HuH-7 (cell line): ENCODE measurements around the gene SURF6.
"Not testable (repeated sequence)": the region's sequence is repeated elsewhere in the genome, so short reads cannot be mapped to it uniquely, and the experiment has no call there.

Experiments used
- DNase-seq: peaks from one replicate; pipeline ENCODE4 v3.0.0; 2011; ENCODE audit warnings: low spot score

The SURF6 gene

GRCh38 chr9:133327834-133328484 is 8.0 kb downstream of the SURF6 start:
- no peak for DNase-seq

- DNase-seq, result not testable (repeated sequence)
Observed at GRCh38 chr9:133327021-133327420, 9.0 kb downstream of the SURF6 start.

GRCh38 chr9:133323991-133324703 is 11.8 kb downstream of the SURF6 start:
- no peak for DNase-seq

- DNase-seq, result no peak
Observed at GRCh38 chr9:133323211-133323610, 12.8 kb downstream of the SURF6 start.

GRCh38 chr9:133322701-133323100 is 13.3 kb downstream of the SURF6 start:
- DNase-seq, result no peak

- DNase-seq, result no peak
Observed at GRCh38 chr9:133321411-133321935, 14.5 kb downstream of the SURF6 start.

GRCh38 chr9:133320421-133320881 is 15.5 kb downstream of the SURF6 start:
- no peak for DNase-seq

GRCh38 chr9:133317551-133317950 is 18.4 kb downstream of the SURF6 start:
- DNase-seq, result not testable (repeated sequence)

GRCh38 chr9:133315997-133316396 is 20.0 kb downstream of the SURF6 start:
- no peak for DNase-seq

- no peak for DNase-seq
Observed at GRCh38 chr9:133309608-133310007, 26.4 kb downstream of the SURF6 start.

- no peak for DNase-seq
Observed at GRCh38 chr9:133307301-133307700, 28.7 kb downstream of the SURF6 start.

- no peak for DNase-seq
Observed at GRCh38 chr9:133306242-133307204, 29.5 kb downstream of the SURF6 start.

- DNase-seq, result no peak
Observed at GRCh38 chr9:133305731-133306130, 30.3 kb downstream of the SURF6 start.

GRCh38 chr9:133304477-133305377 is 31.3 kb downstream of the SURF6 start:
- DNase-seq, result no peak

GRCh38 chr9:133304158-133304470 is 31.9 kb downstream of the SURF6 start:
- no peak for DNase-seq

GRCh38 chr9:133303266-133304157 is 32.5 kb downstream of the SURF6 start:
- DNase-seq, result no peak

- DNase-seq, result no peak
Observed at GRCh38 chr9:133301253-133302230, 34.4 kb downstream of the SURF6 start.

- not testable (repeated sequence) for DNase-seq
Observed at GRCh38 chr9:133299996-133300395, 36.0 kb downstream of the SURF6 start.

GRCh38 chr9:133294257-133294656 is 41.7 kb downstream of the SURF6 start:
- DNase-seq, result no peak
